B cell (primary cell): ENCODE data around the gene CWC25. TPM values are rescaled to one million over a fixed set of nuclear protein-coding genes. Genes with fewer than 3 reads are reported as not detected.

Source experiments
- ATAC-seq: fragments of 200-7000 bp; cut with Tn5 transposase; one replicate; pipeline ENCODE4 v1.10.0; 2021; ENCODE audit warnings: low read depth, mild to moderate bottlenecking, moderate number of reproducible peaks, moderate library complexity
- CTCF ChIA-PET: fragments of 350-600 bp; sonication (Branson Sonifier 250); formaldehyde crosslinking; loops from one replicate; lab custom pipeline; 2021; ENCODE audit warnings: antibody characterized with exemption, inconsistent platforms; lab: Charles Lee
- POLR2A ChIA-PET: fragments of 350-600 bp; sonication (Branson Sonifier 250); formaldehyde crosslinking; loops from one replicate; lab custom pipeline; 2021; ENCODE audit warnings: antibody characterized with exemption; lab: Charles Lee
- DNase-seq: peaks from one replicate; pipeline ENCODE4 v3.0.0; 2013
- H2AFZ ChIP-seq: 2 replicates; pipeline ENCODE4 v1.6.1; 2012; ENCODE audit warnings: mild to moderate bottlenecking, low read depth, low read length; ENCODE audit not compliant: insufficient read depth, poor library complexity, severe bottlenecking
- H3K27ac ChIP-seq, 2 donors: 1 replicate in 1 of 2; 2 replicates in 1 of 2; pipeline ENCODE4 v1.5.1; 2012 to 2013; ENCODE audit warnings: low read length in 2 of 2, mild to moderate bottlenecking in 2 of 2, moderate library complexity in 1 of 2
- H3K27me3 ChIP-seq, 4 experiments: fragments of 200-600 bp in 1 of 4; sonication (generic) in 1 of 4; replicated peaks in 1 of 4; 1 replicate in 2 of 4; 2 replicates in 2 of 4; pipeline versions ENCODE4 v1.6.1 to v1.7.0; 2013 to 2016; ENCODE audit warnings: low read length in 3 of 4, mild to moderate bottlenecking in 2 of 4, mixed read lengths in 1 of 4, moderate library complexity in 1 of 4; ENCODE audit not compliant: insufficient read depth in 4 of 4, control insufficient read depth in 3 of 4; ENCODE audit errors: control extremely low read depth in 1 of 4
- H3K36me3 ChIP-seq, 2 experiments: replicated peaks in 1 of 2; 1 replicate in 1 of 2; 2 replicates in 1 of 2; pipeline versions ENCODE4 v1.6.1 to v1.7.1; 2013; ENCODE audit warnings: low read length in 1 of 2; ENCODE audit not compliant: insufficient read depth in 2 of 2, control insufficient read depth in 1 of 2; ENCODE audit errors: control extremely low read depth in 1 of 2, extremely low read depth in 1 of 2
- H3K4me1 ChIP-seq, 2 donors: fragments of 200-600 bp in 1 of 2; sonication (generic) in 1 of 2; 1 replicate in 1 of 2; 2 replicates in 1 of 2; pipeline versions ENCODE4 v1.5.1 to v1.6.1; 2013 to 2017; ENCODE audit warnings: low read length in 2 of 2; ENCODE audit not compliant: control insufficient read depth in 2 of 2, insufficient read depth in 2 of 2
- H3K4me2 ChIP-seq: replicated peaks from 2 replicates; pipeline ENCODE3; 2012; ENCODE audit warnings: mild to moderate bottlenecking, low read depth, low read length; ENCODE audit not compliant: poor library complexity, severe bottlenecking
- H3K4me3 ChIP-seq, 5 experiments: fragments of 200-600 bp in 1 of 5; sonication (generic) in 1 of 5; 1 replicate in 3 of 5; 2 replicates in 2 of 5; pipeline versions ENCODE4 v1.5.1 to v1.7.0; 2011 to 2016; ENCODE audit warnings: low read length in 4 of 5, mild to moderate bottlenecking in 4 of 5, low read depth in 2 of 5, control low read depth in 1 of 5, moderate library complexity in 1 of 5; ENCODE audit not compliant: insufficient read depth in 1 of 5; ENCODE audit errors: control extremely low read depth in 1 of 5, extremely low read depth in 1 of 5
- H3K79me2 ChIP-seq: fragments of 200-600 bp; sonication (generic); one replicate; pipeline ENCODE4 v1.6.0; 2016; ENCODE audit warnings: low read length; ENCODE audit not compliant: control insufficient read depth, insufficient read depth
- H3K9ac ChIP-seq: fragments of 200-600 bp; sonication (generic); 2 replicates; pipeline ENCODE4 v1.6.1; 2017; ENCODE audit warnings: mild to moderate bottlenecking, low read length, moderate library complexity
- H3K9me3 ChIP-seq, 3 donors: one replicate each; pipeline versions ENCODE4 v1.6.1 to v1.7.1; 2013; ENCODE audit warnings: low read length in 2 of 3; ENCODE audit not compliant: control insufficient read depth in 2 of 3, insufficient read depth in 1 of 3; ENCODE audit errors: control extremely low read depth in 1 of 3
- H4K20me1 ChIP-seq: 2 replicates; pipeline ENCODE4 v1.6.0; 2012; ENCODE audit warnings: mild to moderate bottlenecking, low read length; ENCODE audit not compliant: insufficient read depth, control insufficient read depth, poor library complexity, severe bottlenecking
- H3K27ac Mint-ChIP-seq: one replicate; pipeline ENCODE4 v1.8.0; 2021; ENCODE audit warnings: mixed read lengths
- H3K27me3 Mint-ChIP-seq: one replicate; pipeline ENCODE4 v1.8.0; 2021; ENCODE audit warnings: mixed read lengths
- H3K4me1 Mint-ChIP-seq: one replicate; pipeline ENCODE4 v1.8.0; 2021; ENCODE audit warnings: mixed read lengths
- H3K4me3 Mint-ChIP-seq: one replicate; pipeline ENCODE4 v1.8.0; 2021; ENCODE audit warnings: mixed read lengths
- H3K9me3 Mint-ChIP-seq: one replicate; pipeline ENCODE4 v1.8.0; 2022; ENCODE audit warnings: mixed read lengths; ENCODE audit not compliant: insufficient read depth
- CTCF ChIP-seq: fragments of 200-600 bp; IDR thresholded peaks from one replicate; pipeline ENCODE4 v1.8.0; 2022; ENCODE audit warnings: antibody characterized with exemption, mild to moderate bottlenecking
- EZH2 ChIP-seq: IDR thresholded peaks from 2 replicates; pipeline ENCODE4 v1.6.1; 2012; ENCODE audit warnings: borderline replicate concordance, low read depth, mild to moderate bottlenecking, moderate library complexity, low read length; ENCODE audit not compliant: insufficient read depth, poor library complexity, severe bottlenecking
- WGBS: methylation state at CpG from one replicate; pipeline ENCODE4 v1.1.5; 2013; ENCODE audit warnings: missing lambda C conversion rate; ENCODE audit not compliant: insufficient coverage; 5-methylcytosine and 5-hydroxymethylcytosine counted together
- intact Hi-C: fragments of 100-400 bp; cut with micrococcal nuclease; formaldehyde crosslinking; loops from one replicate; pipeline ENCODE4 v1.10.0; 2022
- polyA plus RNA-seq: library from polyadenylated mRNA; depleted of rRNA; stranded (reverse); fragments of >200 nt; gene quantifications from 2 replicates; pipeline ENCODE4 v1.2.3, GENCODE V29; 2012
- total RNA-seq, 2 donors: library from RNA; stranded (reverse); fragments of 120-200 nt in 1 of 2; gene quantifications; 1 replicate in 1 of 2; 2 replicates in 1 of 2; pipeline versions ENCODE4 v1.2.3 to v1.2.4, GENCODE V29; 2013 to 2022

The CWC25 gene
- total and polyA plus RNA-seq, 2 donors (not counting 1 experiment from before 2014, with no cell fraction given): 39.3 to 40.8 TPM

GRCh38 chr17:38871247-38872015 lies 46.3 kb upstream of the CWC25 start:
- ChIA-PET CTCF (interaction anchor here (1.0 to 5.5 kb wide), 10 partner anchors 9 to 293 kb away, joined by 3 to 50 read pairs (median 4); partner anchors contain the start of genes PIP4K2B and RPL23), POLR2A (interaction anchor here (0.5 to 4.8 kb wide), 8 partner anchors 9 to 166 kb away, joined by 3 to 91 read pairs (median 6); partner anchors contain the start of genes LASP1NB, MLLT6 and RPL23)
- ATAC-seq (no peak), DNase-seq (peak; percentile 46)
- Histone ChIP-seq H3K9me3 (no peaks in the 10 kb centered on the region), H3K4me3 (peak overlapping the region; percentile 84 to 100 (median 100)), H3K4me2 (peak overlapping the region; percentile 97), H3K27me3 (no peaks in the 10 kb centered on the region), H2AFZ (no peak overlapping the region), H3K4me1 (peaks cover 50 to 69% of the 10 kb centered on the region in 2 donors), H3K9ac (peak overlapping the region; percentile 99), H3K36me3 (peaks cover 0 to 12% of the 10 kb centered on the region in 2 experiments), H3K27ac (peak overlapping the region; percentile 49 to 75), H4K20me1 (peaks cover 62% of the 10 kb centered on the region), H3K79me2 (peaks cover 63% of the 10 kb centered on the region)
- Mint-ChIP-seq H3K27ac (peak overlapping the region; percentile 89), H3K27me3 (no peaks in the 10 kb centered on the region), H3K4me3 (peak overlapping the region; percentile 99), H3K9me3 (no peaks in the 10 kb centered on the region), H3K4me1 (peaks cover 66% of the 10 kb centered on the region)
- intact Hi-C loops: no loop called here
- TF ChIP-seq EZH2 (no peak), CTCF (no peak)
- whole genome bisulfite sequencing: 42% methylated on average over 7 of the region's 11 CpGs
